ENCODE data around the gene CNTNAP4.

The CNTNAP4 gene

DNA sequence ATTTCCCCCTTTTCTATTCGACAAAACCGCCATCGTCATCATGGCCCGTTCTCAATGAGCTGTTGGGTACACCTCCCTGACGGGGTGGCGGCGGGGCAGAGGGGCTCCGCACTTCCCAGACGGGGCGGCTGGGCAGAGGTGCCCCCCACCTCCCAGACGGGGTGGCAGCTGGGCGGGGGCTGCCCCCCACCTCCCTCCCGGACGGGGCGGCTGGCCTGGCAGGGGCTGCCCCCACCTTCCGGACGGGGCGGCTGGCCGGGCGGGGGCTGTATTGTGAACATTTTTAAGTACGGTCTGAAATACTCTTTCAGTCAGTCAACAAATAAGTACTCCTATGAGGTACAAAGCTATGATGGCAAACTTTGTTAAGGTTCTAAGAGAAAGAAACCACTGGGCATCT lies 222.8 kb downstream of the CNTNAP4 start:
- DNase-seq: no peak

DNA sequence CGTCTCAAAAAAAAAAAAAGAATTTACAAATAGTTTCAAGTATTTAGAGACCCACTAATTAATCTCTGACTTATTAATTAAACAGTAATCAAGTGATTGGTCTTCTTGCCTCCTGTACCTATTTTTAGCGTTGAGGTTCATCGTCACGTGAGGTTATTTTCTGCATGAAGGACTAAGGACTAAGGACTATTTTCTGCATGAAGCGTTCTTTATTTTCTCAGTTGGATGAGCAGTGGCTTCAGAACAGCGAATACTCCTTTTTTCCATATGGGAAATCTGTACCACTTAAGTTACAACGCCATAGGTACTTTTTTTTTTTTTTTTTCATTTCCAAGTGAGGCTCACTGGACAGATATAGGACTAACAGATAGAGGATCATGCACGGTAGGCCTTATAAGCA lies 224.9 kb downstream of the CNTNAP4 start:
- DNase-seq: no peak

DNA sequence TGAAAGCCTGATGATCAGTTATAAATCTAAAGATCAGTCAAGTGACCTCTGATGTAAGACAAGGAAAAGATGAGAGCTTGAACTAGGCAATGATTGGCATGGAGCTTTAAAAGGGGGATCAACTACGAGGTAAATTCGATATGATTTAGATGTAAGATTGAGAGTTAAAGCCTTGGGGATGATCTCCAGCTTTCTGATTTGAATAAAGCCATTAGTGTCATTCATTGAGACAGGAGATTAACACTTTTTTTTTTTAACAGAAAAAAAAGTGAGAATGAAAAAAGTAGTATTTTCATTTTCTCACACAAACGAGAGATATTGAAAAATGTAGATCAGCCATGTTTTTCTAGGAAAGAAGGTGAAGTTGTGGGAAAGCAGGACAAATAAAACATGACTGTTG lies 225.4 kb downstream of the CNTNAP4 start:
- no peak for DNase-seq

DNA sequence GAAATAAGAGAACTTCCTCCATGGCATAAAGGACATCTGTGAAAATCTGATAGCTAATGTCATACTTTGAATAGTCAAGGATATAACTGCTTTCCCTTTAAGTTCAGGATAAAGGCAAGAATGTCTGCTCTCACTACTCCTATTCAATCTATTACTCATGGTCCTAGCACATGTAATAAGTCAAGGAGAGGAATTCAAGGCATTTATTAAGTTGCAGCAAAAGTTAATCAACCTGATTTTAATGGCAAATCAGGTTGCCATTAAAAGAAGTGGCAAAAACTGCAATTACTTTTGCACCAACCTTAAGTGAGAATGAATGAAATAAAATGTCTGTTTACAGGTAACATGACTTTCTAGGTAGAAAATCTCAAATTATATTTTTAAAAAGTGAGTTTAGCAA lies 225.9 kb downstream of the CNTNAP4 start:
- no peak for DNase-seq

DNA sequence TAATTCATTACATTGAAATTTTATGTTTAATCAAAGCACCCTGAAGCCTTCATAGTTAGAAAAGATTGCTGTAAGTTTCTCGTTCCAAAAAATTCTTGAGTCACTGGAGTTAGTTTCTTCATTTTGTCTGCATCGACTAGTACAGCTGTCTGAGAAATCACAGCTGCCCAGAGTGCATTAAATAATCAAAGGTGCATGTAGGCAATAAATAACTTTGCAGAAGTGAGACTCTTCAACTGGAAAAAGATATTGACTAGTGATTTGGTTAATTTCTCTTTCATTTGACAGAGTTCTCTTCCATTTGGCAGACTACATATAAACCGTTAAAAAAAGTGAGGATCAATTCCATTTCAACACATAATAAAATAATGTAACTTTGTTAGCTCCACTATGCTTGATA lies 234.0 kb downstream of the CNTNAP4 start:
- no peak for DNase-seq

DNA sequence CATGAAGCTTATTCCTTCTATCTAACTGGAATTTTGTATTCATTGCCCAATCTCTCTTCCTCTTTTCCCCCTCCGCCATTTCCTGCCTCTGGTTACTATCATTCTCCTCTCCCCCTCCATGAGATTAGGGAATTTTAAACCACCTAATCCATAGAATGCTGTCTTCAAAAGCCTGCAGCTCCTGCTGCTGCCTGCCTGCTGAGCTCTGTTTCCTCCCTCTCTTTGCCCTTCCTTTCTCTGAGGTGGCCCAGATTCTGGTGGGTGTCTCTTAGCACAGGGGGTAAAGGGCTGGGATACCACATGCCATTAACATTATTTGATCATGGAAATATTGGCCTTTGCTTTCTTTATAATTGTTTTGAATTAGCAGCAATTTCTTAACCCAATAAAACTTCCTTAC lies 241.6 kb downstream of the CNTNAP4 start:
- DNase-seq: no peak

DNA sequence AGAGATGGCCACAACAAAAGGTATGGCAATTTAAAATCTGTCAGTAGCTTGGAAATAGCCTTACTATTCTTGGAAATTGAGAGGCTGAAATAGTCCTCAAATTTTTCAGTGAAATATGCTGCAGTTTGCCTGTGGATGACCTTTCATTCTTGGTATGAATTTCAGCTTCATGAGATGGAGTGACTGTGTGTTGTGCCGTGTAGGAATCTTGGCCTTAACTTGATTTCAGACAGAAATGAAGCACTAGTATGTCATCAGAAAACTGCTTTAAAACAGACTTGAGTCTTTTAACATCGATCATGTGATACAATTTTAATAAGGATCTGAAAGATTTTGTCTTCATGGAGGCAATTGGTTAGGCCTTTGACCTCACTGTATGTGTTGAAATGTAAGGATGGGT lies 247.2 kb downstream of the CNTNAP4 start:
- no peak for DNase-seq

DNA sequence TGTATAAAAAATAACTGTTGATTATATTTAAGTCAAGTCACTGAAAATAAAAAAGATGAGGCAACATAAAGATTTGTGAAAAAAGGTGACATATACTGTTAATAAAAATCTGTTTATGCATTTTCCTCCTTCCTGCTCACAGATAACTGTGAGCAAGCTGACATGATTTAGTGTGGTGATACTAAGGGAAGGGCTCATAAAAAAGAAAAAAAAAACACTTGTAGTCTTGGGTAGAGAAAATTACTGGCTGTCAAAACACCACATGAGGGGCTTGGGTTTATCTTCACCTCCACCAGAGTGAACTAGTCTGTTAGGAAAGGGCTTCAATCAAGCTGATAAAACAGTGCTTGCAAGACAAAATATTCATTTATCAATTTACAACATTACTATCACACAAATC lies 247.6 kb downstream of the CNTNAP4 start:
- no peak for DNase-seq

DNA sequence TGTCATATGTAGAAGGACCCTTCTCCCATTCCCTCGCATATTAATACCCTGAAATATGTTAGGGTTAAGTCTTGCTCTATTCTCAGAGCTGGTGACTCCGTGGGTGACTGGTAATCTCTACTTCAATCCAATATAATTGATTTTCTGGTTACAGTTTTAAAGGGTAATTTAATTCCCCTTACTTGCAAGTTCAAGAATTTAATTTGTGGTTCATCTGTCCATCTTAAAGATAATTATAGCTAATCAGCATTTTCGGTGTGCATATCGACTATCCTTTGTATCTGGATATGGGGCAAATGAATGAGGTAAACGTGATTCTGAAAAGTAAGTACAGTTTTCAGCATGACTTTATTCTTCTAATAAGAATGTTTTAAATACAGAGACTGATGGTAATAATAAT lies 250.0 kb downstream of the CNTNAP4 start:
- DNase-seq: no peak

DNA sequence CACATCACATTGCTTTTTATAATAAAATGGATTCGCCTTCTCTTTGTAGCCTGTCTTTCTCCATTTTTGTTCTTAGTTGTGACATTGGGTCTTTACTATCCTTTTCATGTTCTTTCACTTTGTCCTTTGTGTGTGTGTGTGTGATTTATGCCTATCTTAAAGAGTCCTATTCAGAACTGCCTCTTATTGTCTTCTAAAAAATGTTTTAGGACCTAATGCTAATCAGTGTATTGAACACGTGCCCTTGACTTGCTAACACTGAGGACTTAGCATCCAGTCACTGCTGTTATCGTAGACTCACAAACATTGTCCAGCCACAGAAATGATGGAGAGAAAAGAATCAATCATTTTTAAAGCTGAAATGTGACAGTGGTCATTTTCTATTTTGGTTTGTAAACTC lies 251.9 kb downstream of the CNTNAP4 start:
- no peak for DNase-seq

DNA sequence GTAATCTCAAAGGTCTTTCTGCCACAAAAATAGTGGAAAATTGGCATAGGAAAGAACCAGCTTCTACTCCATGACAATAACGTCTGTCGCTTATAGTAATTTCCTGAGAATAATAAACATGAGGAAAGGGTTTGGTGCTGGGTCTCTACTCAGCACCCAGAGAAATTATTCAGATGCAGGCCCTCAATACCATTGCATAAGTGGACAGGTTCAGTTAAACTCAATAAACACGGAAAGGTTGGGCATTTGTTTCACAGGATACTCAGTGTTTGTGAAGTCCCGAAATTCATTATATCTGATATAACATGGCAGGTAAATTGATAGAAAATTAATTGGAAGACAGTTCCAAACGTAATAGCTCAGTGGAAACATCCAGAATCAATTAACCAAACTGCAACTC lies 254.0 kb downstream of the CNTNAP4 start:
- DNase-seq: no peak

DNA sequence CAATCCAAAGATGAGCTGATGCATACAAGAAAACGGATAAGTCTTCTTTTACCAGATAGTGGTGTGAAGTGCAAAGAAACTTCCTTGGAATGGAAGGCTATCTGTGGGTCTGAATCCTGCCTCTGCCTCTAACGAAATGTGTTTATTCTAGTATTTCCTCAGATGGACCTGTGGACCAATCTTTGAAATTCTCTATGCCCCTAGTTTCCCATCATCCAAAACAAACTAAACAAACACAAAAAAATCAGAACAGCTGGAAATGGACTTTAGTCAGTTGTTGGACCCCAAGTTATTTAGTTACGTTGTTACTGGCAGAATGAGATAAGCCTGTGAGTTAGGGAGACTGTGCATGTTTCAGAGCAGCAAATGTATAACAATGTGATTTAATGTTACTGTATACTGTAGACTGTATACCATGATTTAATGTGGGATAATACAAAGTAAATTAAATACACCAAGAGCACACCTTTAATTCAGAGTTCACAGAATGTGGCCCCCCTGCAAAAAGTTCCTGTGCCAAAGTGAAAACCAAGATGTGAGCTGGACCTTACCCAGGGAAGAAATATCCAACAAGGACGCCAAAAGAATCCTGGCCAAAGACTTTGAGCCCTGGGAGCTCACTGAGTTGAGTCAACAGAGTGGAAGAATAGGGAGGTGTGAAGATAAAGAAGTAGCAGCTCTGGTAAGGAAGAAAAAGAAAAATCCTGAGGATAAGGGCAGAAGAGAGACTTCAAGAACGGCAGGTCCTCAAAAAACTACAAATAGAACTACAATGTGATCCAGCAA lies 255.2 kb downstream of the CNTNAP4 start:
- DNase-seq: no peak

DNA sequence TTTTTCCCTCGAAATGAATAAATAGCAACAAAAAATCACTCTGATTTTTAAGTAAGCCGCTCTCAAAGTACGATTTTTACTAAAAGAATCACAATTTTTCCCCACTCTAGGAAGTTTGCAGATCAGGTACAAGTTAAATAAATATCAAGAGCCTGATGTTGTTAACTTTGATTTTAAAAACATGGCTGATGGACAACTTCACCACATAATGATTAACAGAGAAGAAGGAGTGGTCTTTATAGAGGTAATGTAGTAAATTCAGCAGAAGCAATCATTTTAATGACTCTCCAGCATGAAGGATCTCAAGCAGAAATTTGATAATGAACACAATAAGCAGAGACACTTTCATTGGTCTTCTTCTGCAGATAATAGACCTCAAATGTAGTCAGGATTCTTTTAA lies 262.4 kb downstream of the CNTNAP4 start:
- DNase-seq: no peak

DNA sequence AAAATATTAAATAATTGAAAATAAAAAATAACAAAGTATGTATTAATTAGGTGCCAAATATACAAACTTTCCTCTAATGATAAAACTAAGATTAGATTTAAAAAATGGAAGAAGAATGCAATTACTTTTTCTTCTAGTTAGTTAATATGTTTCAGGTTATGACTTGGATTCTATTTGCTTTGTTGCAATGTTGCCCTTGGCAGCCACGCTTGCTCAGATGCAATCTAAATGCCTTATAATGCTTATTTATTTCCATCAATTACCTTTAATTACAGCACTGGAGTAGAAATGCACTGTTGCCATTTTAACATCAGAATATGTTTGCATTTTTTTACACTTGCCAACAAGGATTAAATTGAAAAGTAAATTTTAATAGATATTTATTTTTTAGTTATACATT lies 263.9 kb downstream of the CNTNAP4 start:
- DNase-seq: no peak

DNA sequence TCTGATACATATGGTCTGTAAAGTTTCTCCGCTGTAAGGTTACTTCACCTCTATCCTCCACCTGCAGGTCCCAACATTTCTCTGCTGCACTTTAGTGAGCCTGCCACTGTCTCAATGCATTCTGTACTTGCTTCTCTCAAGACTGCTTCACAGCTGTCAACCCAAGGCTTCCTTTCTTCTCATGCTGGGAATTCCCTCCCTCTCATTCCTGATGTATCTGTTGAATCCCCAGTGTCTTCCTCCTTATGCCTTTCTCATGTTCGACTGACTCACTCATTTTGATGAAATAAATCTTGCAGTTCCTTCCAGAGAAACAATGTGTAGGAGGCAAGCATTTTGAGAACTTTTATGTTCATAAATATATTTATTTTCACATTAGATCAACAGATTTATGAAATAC lies 288.3 kb downstream of the CNTNAP4 start:
- no peak for DNase-seq

DNA sequence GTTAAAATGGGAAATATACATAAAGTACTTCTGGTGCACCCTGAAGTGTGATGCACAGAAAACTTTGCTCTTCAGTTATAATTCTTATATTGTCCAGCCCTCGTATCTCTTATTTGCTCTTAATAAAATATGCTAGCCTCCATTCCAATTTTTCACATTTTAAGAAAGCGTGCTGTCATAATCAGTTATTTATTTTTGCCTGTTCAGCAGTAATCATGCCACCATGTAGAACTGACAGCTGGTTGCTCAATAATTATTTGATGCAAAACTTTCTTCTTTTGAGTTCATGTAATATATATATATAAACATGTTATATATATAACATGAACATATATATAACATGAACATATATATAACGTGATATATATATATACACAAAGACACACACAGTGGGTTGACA lies 294.6 kb downstream of the CNTNAP4 start:
- DNase-seq: no peak

DNA sequence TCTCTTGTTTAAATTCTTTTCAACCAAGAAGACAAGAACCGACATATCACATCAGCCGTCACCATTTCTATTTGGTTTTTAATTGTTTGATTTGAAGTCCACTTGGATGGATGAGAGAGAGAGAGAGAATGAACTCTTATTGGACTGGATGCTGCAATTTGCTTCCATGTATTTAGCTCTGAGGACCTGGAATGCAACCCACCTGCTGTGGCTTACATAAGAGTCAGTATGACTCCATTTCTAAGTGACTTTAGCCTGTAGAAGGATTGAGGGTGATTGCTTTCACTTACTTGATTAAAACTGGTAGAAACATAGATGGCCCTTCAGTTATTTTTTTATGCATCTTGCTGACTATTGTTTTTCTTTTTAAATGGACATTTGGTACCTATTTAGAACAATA lies 296.1 kb downstream of the CNTNAP4 start:
- DNase-seq: no peak

DNA sequence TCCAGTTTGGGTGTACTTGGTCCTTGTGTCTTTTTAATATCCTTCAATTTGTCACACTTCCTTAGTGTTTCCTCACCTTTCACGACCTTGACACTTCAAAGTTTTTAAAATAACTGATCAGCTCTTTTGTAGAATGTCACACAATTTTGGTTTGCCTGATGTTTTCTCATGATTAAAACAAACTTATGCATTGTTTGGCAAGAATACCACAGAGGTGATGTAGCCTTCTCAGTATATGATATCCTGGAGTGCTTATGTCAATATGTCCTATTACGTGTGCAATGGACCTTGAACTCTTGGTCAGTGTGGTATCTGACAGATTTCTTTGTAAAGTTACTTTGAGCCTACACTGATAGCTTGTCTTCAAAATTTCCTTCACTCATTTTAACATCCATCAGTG lies 297.4 kb downstream of the CNTNAP4 start:
- DNase-seq: no peak

DNA sequence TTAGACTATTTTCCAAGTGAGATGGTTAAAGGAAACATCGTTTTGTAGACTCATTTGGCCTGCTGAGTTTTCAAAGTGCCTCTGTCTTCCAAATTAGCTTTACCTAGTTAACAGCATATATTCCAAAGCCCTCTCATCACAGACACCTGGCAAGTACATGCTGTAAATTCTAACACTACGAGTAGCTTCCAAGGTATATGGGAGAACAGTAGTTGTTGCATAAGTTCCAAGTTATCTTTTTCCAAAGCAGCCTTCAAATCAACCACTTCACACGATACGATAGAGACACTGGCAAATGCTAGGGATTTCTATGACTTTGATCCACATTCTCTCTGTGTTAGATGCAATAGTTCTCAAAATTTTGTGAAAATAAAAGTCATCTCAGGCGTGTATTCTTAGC lies 299.3 kb downstream of the CNTNAP4 start:
- DNase-seq: no peak

DNA sequence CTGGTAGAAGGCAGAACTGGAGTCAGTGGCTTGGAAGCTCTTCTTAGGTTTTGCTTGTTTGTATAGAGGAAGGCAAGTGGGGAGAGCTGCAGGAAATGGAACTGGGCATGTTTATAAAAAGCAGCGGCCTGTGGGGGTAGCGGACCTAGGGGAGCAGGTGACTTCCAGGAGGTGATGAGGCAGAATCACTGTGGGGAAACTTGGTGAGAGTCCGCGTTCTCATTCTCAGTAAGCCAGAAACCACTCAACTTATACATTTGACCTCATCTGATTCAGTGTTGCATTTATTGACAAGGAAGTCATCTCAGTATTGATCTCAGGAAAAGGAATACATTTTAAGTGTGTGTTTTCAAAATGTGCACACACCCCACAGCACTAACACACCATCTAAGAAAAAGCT lies 299.8 kb downstream of the CNTNAP4 start:
- no peak for DNase-seq

DNA sequence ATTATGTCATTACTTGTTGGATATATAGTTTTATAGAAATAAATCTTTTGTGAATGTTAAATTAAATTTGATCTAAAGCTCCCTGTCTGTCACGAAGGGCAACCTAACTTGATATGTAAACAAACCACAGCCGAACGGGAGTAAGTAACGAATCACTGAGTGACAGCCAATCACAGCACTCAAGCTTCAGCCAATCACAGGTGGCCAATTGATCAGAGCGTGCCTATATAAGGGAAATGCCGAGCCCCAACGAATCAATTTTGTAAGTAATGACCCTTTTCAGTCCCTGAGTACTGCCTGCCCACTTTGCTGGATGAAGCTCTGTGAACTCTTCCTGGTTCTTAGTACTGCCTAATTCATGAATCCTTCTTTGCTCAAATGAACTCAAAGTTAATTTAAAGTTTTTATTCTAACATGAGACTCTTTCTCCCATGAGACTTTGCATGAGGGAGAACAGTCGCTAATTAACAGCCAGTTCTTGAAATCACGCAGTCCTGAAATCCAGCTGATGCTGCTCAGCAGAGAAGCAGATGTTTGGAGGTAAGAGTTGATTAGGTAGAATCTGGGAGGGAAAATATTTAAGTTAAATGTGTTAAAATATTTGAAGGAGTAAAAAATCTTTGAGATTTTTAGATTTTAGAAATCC lies 302.2 kb downstream of the CNTNAP4 start:
- DNase-seq: no peak

DNA sequence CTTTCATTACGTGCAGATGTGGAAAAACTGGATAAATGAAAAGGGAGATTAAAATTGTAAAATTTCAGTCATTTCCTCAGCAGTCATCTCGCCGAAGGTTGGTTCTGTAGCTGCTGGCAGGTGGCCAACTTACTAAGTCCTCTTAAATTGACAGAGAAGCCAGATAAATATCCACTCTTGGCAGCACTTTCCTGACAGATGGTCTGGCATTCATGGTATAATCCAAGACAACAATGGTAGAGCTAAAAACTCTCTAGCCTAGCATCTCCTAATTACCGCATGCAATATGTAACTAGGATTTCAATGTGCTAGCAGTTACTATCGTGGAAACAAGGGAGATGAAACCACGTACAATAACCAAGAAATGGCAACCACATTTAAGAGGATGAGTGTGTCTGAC lies 306.3 kb downstream of the CNTNAP4 start:
- no peak for DNase-seq

DNA sequence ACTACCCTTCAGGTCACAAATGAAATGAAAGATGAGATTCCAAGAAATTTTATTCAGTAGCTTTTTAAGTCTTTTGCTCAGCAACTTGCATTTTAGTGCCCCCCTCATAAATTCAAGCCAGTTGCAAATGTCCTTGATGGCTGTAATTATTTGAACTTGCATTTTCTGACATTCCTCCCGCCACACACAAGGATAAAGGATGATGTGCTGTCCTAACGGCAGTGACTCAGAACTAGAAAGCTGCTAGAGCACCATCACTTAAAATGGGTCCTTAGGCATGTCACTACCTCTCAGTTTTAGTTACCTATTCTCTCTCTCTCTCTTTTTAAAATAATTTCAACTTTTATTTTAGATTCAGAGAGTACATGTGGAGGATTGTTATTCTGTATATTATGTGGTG lies 306.7 kb downstream of the CNTNAP4 start:
- no peak for DNase-seq

DNA sequence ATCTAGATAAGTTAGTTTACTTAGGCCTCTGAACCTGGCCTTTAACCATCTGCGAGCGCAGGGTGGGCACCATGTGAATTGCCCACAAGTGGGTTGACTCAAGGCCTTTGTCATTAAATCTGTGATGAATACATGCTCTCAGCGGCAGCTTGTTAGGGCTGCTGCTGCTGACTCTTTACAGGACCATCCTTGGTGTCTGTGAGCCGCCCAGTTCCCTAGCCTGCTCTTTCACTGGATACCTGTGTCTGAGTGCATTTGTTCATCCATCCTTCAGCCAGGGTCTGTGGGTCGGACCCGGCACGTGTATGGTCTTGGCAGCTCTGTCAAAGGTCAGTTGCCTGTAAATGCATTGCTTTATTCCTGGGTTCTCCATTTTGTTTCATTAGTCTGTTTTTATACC lies 321.3 kb downstream of the CNTNAP4 start:
- no peak for DNase-seq

DNA sequence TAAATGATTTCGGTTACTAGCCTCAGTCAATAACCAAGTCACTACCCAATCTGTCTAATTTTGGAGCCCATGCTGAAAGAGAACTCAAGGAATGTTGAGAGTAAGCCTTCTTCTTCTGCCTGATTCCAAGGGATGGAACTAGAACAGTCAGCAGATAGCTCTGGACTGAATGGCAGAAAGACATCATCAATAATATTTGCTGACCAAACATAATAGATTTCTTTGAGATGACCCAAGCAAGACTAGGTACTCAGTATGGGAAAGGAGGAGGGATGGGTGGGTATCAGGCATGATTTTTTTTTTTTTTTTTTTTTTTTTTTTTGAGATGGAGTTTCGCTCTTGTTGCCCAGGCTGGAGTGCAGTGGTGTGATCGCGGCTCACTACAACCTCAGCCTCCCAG lies 330.1 kb downstream of the CNTNAP4 start:
- no peak for DNase-seq

Measured in effector CD4-positive, alpha-beta T cell (primary cell).